ENCODE measurements around the gene MAP4K5.

Gene MAP4K5

DNA sequence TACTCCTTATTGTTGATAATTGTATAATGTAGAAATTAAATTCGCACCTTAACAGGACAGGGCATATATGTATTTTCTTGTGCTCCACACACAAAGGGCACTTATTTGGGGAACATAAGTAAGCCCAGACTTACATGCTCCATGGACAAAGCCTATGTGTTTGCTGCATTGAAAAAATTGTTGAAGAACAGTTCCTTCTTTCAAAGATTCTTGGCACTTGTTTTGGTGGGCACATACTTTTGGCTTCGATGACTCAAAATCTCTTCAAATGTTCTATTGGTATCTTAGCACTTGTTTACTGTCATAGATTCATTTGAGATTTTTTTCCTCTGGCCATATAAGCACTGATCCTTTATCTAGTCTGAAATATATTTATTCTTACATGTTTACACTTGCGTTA, 1.4 kb upstream of the MAP4K5 start:
- Histone ChIP-seq H2AFZ (ENCODE audit: low read length) (no peak overlapping the region), H3K27ac (ENCODE audit: low read length) (no peak overlapping the region), H3K27me3 (replicated peaks; ENCODE audit: insufficient read depth, low read length) (no peaks in the 10 kb centered on the region), H3K9me2 (replicated peaks; ENCODE audit: insufficient read depth, low read length) (no peaks in the 10 kb centered on the region), H3K9ac (ENCODE audit: low read length) (no peak overlapping the region), H3K79me2 (ENCODE audit: low read length) (peaks cover 31% of the 10 kb centered on the region), H3K4me3 (ENCODE audit: low read length) (no peak overlapping the region), H3F3A (ENCODE audit: insufficient read depth, low read length) (peaks cover 10% of the 10 kb centered on the region; the same call in 1 of the 2 replicates), H3K4me1 (ENCODE audit: low read length) (0 out of 2 replicates have a peak, but pooled peaks cover 4% of the 10 kb centered on the region), H3K9me3 (replicated peaks; ENCODE audit: insufficient read depth, low read length) (no peaks in the 10 kb centered on the region), H4K20me1 (ENCODE audit: insufficient read depth, low read length) (no peaks in the 10 kb centered on the region; the same call in 1 of the 2 replicates), H3K36me3 (replicated peaks; ENCODE audit: insufficient read depth, low read length) (no peaks in the 10 kb centered on the region), H3K4me2 (ENCODE audit: low read depth, low read length) (peak overlapping the region; percentile 77; the same call in 1 of the 2 replicates)
- no peak for TF ChIP-seq EZH2phosphoT487 (IDR thresholded peaks at IDR 0.05; ENCODE audit: low read length)
- TF ChIP-seq, protein P1, sequence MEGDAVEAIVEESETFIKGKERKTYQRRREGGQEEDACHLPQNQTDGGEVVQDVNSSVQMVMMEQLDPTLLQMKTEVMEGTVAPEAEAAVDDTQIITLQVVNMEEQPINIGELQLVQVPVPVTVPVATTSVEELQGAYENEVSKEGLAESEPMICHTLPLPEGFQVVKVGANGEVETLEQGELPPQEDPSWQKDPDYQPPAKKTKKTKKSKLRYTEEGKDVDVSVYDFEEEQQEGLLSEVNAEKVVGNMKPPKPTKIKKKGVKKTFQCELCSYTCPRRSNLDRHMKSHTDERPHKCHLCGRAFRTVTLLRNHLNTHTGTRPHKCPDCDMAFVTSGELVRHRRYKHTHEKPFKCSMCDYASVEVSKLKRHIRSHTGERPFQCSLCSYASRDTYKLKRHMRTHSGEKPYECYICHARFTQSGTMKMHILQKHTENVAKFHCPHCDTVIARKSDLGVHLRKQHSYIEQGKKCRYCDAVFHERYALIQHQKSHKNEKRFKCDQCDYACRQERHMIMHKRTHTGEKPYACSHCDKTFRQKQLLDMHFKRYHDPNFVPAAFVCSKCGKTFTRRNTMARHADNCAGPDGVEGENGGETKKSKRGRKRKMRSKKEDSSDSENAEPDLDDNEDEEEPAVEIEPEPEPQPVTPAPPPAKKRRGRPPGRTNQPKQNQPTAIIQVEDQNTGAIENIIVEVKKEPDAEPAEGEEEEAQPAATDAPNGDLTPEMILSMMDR (IDR thresholded peaks at IDR 0.05; ENCODE audit: low read length): no peak
- TF ChIP-seq EZH2 (optimal IDR thresholded peaks at IDR 0.05; ENCODE audit: low read depth, low read length): no peak
- no peak for DNase-seq

DNA sequence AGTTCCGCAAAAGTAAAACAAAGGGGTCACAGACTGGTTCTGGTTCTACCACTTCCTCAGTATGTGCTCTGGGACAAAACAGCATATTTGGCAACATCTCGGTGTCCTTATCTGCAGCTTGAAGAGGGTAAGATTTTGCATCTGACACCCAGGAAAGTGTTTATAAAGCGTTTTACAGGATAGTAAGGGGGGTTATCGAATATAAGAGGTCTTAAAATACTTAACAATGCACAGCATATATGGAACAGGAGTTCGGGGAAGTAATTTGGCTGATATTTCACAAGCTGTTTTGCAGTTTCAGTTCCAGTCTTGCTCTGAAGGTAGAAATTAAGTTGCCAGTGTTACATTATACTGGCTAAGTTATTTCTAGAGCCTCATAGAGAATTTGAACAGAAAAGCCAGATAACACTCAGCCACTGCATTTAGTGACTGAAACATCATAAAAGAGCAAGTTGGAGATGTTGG, 904 bp upstream of the MAP4K5 start:
- Histone ChIP-seq H3K36me3 (replicated peaks; ENCODE audit: insufficient read depth, low read length) (no peaks in the 10 kb centered on the region), H3K4me1 (ENCODE audit: low read length) (0 out of 2 replicates have a peak, but pooled peaks cover 4% of the 10 kb centered on the region), H3K9ac (ENCODE audit: low read length) (peak overlapping the region; percentile 44; the same call in 1 of the 2 replicates), H3K27me3 (replicated peaks; ENCODE audit: insufficient read depth, low read length) (no peaks in the 10 kb centered on the region), H4K20me1 (ENCODE audit: insufficient read depth, low read length) (no peaks in the 10 kb centered on the region; the same call in 1 of the 2 replicates), H3K4me3 (ENCODE audit: low read length) (peak overlapping the region; percentile 77), H3K9me2 (replicated peaks; ENCODE audit: insufficient read depth, low read length) (no peaks in the 10 kb centered on the region), H3K79me2 (ENCODE audit: low read length) (peaks cover 36% of the 10 kb centered on the region), H3K9me3 (replicated peaks; ENCODE audit: insufficient read depth, low read length) (no peaks in the 10 kb centered on the region), H3F3A (ENCODE audit: insufficient read depth, low read length) (peaks cover 10% of the 10 kb centered on the region; the same call in 1 of the 2 replicates), H3K4me2 (ENCODE audit: low read depth, low read length) (peak overlapping the region; percentile 77), H2AFZ (ENCODE audit: low read length) (peak overlapping the region; percentile 95), H3K27ac (ENCODE audit: low read length) (peak overlapping the region; percentile 39; the same call in 1 of the 2 replicates)
- TF ChIP-seq, protein P1 (IDR thresholded peaks at IDR 0.05; ENCODE audit: low read length): no peak
- TF ChIP-seq EZH2phosphoT487 (IDR thresholded peaks at IDR 0.05; ENCODE audit: low read length) (no peak), EZH2 (optimal IDR thresholded peaks at IDR 0.05; ENCODE audit: low read depth, low read length) (no peak)
- peak; percentile 7 for DNase-seq

DNA sequence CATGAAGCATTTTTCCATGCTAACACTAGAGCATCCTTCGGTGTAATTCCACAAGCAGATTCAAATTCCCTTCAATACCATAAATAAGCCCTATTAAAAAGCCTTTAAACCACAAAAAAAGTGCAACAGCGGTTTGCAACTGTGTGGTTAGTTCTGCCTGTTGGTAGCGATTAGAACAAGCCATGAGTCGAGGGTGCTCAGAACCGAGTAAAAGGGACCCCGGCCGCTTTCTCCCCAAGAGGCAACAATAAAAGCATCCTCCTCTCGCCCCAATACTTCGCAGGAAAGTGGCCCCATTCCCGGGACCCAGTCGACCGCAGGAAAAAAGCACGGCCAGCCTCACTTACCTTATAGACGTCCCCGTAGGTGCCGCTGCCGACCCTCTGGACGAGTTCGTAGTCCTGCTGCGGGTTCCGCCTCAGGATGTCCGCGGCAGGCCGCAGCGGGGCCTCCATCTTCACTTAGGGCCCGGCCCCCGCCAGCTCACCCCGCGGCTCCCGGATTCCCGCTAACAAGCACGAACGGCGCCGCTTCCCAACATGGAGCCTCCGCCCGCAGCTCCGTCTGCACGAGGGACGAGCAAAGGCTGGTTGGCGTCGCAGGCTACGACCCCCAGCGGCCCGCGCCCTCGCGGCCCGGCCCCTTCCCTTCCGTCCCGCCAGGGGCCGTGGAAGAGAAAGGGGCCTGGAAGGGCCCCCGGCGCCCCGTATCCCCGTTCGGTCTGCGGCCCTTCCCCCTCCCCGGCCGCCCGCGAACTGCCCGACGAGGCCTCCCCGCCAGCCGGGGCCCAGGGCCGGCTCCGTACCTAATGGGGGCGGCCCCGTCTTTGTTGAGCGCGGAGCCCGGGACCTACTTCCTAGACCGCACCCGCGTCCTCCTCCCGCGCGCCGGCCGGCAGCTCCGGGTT, 521 bp downstream of the MAP4K5 start:
- Histone ChIP-seq H3K27ac (ENCODE audit: low read length) (peak overlapping the region; percentile 44; the same call in 1 of the 2 replicates), H2AFZ (ENCODE audit: low read length) (peak overlapping the region; percentile 61; the same call in 1 of the 2 replicates), H3K4me1 (ENCODE audit: low read length) (0 out of 2 replicates have a peak, but pooled peaks cover 4% of the 10 kb centered on the region), H3K9ac (ENCODE audit: low read length) (peak overlapping the region; percentile 72; the same call in 1 of the 2 replicates), H4K20me1 (ENCODE audit: insufficient read depth, low read length) (no peaks in the 10 kb centered on the region; the same call in 1 of the 2 replicates), H3K4me3 (ENCODE audit: low read length) (peak overlapping the region; percentile 75), H3K79me2 (ENCODE audit: low read length) (peaks cover 48% of the 10 kb centered on the region), H3K4me2 (ENCODE audit: low read depth, low read length) (peak overlapping the region; percentile 66), H3K27me3 (replicated peaks; ENCODE audit: insufficient read depth, low read length) (no peaks in the 10 kb centered on the region), H3K36me3 (replicated peaks; ENCODE audit: insufficient read depth, low read length) (no peaks in the 10 kb centered on the region), H3K9me3 (replicated peaks; ENCODE audit: insufficient read depth, low read length) (no peaks in the 10 kb centered on the region), H3F3A (ENCODE audit: insufficient read depth, low read length) (peaks cover 10% of the 10 kb centered on the region; the same call in 1 of the 2 replicates), H3K9me2 (replicated peaks; ENCODE audit: insufficient read depth, low read length) (no peaks in the 10 kb centered on the region)
- DNase-seq: peak; percentile 29
- TF ChIP-seq EZH2 (optimal IDR thresholded peaks at IDR 0.05; ENCODE audit: low read depth, low read length) (no peak), EZH2phosphoT487 (IDR thresholded peaks at IDR 0.05; ENCODE audit: low read length) (no peak)
- TF ChIP-seq, protein P1 (IDR thresholded peaks at IDR 0.05; ENCODE audit: low read length): no peak
